Activated CD8-positive, alpha-beta memory T cell treated with anti-CD3 and anti-CD28 coated beads for 4 hours (primary cell): ENCODE data around the gene ZNF593.

ENCODE experiments used
- DNase-seq, 2 donors: peaks; one replicate each; pipeline ENCODE4 v3.0.0-alpha.2; 2020; ENCODE audit warnings: low read depth in 2 of 2

Gene ZNF593

DNA sequence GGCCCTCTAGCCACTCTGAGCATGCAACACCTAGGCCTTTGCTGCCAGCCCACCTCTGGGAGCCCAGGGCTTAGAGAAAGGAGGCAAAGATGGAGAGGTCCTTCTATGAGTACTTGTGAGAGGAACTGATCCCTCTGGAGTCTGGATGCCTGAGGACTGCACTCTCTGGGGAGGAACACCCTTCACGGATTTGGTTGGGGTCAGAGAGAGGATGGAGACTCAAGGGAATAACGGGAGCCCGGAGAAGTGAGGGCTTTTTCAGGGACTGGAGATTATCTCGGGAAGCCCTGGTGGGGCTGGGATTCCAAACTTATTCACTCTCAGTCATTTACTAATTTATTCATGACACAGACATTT is 532 bp upstream of the ZNF593 start:
- DNase-seq: no peak

DNA sequence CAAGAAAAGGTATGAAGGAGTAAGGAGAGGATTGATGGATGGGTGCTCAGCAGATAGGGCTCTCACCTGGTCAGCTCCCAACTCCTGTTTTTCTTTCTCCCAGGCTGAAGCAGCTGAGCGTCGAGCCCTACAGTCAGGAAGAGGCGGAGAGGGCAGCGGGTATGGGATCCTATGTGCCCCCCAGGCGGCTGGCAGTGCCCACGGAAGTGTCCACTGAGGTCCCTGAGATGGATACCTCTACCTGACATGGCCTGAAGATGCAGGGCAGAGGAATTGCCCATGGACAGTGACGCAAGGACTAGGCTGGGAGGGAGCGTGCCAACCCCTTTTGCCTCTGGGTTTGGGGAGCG is 739 bp downstream of the ZNF593 start:
- DNase-seq: no peak

DNA sequence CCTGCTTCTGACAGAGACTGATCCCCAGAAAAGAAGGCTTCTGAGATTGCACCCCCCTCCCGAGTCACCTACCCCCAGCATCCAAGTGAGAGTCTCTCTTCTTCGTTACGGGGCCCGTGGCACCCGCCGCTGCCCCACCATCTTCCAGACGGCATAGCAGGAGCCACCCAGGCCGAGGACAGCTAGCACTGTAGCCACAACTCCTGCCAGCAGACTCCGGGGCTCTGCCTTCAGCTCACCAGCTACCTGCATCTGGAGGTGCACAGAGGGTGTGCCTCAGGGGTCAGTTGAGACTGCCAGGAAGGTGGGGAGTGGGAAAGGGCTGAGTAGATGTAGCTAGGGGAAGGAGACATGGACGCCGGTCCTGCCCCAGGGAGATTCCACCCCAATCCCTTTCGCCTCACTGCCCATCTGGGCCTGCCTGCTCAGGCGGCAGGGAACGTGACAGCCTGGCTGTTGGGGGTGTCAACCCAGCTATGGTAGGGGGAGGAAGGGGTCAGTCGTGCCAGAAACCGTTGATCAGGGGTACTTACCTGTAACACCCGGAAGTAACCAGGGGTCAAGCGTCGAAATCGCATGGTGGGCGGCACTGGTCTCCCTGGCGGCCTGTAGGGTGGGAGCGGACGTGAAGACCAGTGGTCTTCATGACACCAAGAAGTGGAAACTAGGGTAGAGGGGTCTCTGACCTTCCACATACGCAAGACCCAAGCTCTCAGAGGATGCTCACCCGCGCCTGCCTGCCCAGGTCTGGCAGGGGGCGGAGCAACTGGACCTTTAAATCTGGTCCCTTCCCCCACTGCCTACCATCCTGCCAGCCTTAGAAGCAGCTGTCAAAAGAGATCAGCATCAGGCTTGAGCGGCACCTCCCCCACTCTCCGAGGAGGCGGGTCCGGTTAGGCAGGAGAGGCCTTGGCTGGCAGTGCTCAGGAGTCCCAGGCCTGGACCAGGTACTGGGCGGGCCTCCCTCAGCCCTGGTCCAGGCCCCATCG is 1.7 kb downstream of the ZNF593 start, which contains the start of gene ZNF593OS:
Gene ZNF593OS, minus strand, starts transcription at position 749 of the 989 bp plus-strand sequence. Its CDS starts 171 bp downstream, at position 578.
- DNase-seq: no peak

DNA sequence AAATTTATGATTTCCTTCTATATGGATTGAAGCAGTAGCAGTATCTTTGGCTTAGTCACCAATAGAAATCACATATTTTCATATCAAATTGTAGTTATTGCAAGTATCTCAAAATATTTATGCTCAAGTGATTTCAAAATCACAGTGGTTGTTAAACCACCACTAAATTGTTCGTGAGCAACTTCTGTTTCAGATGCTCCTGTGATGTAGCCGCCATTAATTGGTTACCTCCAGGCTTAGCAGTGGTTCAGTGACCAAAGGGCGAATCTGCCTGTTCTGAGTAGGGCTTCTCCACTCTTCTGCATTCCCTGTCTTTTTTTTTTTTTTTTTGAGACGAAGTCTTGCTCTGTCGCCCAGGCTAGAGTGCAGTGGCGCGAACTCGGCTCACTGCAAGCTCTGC is 5.6 kb downstream of the ZNF593 start:
- DNase-seq: no peak

DNA sequence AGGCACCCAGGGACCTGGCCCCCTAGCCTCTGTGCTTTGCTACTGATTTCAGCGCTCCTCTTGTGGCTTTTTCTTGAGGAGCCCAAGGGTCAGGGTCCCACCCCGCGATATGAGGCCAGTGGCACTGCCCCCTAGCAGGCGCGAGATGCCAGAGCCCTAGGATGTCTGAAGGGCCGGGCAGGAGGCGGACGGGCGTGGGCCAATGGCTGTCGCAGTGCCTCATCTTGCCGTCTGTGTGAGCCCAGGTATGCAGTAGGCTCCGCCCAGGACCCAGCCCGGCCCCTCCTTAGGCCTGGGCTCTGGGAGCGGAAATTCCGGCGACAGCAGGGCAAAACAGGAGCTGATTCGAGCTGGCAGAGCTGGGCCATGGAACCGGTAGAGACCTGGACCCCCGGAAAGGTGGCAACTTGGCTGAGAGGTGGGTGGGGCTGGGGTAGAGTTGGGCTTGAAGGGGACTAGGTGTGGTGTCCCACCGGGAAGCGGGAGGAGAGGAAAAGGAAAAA is 7.5 kb downstream of the ZNF593 start, which contains the start of gene CNKSR1:
Gene CNKSR1, plus strand, starts transcription at position 310 of the 503 bp plus-strand sequence. Its CDS starts 57 bp downstream, at position 367.
- no peak for DNase-seq

DNA sequence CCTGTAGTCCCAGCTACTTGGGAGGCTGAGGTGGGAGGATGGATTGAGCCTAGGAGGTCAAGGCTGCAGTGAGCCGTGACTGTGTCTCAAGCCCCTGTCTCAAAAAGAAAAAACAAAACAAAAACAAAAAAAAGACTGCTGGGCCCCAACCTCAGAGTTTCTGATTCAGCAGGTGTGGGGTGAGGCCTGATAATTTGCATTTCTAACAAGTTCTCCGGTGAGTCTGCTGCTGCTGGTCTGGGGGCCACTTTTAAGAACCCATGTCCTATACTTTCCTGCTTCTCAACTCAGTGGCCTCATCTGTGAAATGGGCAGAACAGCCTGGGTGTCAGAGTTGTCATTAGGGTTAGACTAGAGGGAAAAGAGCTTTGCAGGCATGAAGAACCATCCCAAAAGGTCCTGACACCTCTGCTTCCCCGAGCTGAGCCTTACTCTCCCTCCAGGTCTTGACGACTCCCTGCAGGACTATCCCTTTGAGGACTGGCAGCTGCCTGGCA is 10.3 kb downstream of the ZNF593 start:
- DNase-seq: no peak

DNA sequence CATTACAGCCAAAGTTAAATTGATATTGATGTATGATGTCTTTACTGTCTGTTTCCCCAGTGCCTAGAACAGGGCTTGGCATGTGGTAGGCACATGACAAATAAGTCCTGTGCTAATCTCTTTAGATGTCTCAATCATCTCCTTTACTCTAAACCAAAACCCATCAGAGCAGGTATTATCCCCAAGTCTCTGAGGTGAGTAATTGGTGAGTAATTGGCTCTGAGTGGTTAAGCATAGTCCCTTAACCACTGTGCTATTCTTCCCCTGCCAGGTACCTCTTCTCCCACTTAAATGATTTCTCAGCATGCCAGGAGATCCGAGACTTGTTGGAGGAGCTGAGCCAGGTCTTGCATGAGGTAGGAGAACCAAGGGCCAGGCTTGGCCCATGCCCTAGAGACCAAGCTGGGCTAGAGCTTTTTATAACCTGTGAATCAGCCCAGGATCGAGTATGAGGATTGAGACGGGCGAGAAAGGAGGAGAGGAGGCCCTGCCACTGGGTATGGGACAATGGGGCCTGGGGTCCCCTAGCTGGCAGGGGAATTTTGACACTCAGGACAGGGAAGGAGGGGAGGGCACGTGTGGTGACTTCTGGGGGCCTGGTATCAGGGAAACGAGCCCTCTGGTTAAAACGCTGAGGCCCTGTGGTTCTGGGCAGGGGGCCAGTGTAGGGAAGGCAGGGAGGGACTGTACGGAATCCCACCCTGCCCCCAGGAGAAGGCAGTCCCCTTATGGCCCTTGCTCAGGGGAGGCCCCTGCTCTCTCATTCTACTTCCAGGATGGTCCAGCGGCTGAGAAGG is 12.1 kb downstream of the ZNF593 start:
- DNase-seq: no peak

DNA sequence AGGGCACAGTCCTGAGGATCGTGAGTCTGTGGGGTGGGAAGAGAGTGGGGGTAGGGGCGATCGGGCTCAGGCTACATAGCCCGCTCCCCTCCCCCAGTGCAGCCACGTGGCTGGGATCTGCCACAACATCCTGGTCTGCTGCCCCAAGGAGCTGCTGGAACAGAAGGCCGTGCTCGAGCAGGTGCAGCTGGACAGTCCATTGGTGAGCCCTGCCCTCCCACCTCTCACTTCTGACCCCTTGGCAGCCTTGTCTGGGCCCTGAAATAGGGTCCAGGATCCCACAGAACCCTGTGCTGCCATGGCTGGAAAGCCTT is 12.6 kb downstream of the ZNF593 start:
- DNase-seq: no peak

DNA sequence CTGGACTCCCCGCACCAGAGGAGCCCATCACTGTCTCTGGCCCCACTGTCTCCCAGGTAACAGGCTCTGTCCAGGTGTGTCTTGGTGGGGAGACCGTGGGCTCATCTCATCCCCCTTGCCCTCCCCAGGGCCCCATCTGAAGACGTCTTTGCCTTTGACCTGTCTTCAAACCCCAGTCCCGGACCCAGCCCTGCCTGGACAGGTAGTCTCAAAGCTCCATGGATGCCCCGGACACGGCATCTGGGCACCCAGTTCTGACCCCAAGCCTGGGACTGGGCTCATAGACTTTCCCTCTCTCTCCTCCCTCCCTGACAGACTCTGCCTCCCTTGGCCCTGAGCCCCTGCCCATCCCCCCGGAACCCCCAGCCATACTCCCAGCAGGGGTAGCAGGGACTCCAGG is 14.4 kb downstream of the ZNF593 start:
- DNase-seq: no peak

DNA sequence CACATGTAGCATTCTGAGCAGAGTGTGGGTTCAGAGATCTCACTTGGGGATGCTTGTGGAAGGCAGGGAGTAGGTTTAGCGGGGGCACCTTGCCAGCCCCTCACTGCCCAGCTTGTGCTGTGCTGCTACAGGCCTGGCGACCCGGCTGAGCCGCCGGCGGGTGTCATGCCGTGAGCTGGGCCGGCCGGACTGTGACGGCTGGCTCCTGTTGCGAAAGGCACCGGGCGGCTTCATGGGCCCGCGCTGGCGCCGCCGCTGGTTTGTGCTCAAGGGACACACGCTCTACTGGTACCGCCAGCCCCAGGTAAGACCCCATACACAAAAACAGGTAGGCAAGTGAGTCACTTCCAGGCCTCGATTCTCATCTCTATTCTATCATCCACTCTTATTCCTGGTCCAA is 15.2 kb downstream of the ZNF593 start:
- DNase-seq: no peak

DNA sequence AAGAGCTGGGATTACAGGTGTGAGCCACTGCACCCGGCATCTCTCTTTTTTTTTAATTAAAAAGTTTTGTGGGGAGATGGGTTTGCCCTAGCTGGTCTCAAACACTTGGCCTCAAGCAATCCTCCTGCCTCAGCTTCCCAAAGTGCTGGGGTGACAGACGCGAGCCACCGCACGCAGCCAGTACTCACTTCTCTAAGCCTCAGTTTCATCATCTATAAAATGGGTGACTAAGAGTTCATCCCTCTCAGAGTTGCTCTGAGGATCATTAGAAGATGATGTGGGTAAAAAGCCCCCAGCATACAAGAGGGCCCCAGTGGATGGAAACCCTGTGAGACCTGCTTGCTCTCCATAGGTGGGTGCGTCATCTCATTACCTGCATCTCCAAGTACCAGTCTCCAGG is 18.2 kb downstream of the ZNF593 start:
- no peak for DNase-seq

DNA sequence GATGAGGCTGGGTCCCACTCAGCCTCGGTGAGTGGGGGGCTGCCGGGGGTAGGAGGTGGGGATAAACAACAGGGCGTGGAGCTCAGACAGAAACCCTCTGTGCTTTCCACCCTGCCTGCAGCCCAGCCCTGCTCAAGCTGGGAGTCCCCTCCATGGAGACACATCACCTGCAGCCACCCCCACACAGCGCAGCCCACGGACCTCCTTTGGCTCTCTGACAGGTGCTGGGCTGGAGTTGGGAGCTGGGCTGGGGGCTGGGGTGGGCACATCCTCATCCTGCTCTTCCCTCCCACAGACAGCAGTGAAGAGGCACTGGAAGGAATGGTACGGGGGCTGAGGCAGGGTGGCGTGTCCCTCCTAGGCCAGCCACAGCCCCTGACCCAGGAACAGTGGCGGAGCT is 18.8 kb downstream of the ZNF593 start:
- no peak for DNase-seq

DNA sequence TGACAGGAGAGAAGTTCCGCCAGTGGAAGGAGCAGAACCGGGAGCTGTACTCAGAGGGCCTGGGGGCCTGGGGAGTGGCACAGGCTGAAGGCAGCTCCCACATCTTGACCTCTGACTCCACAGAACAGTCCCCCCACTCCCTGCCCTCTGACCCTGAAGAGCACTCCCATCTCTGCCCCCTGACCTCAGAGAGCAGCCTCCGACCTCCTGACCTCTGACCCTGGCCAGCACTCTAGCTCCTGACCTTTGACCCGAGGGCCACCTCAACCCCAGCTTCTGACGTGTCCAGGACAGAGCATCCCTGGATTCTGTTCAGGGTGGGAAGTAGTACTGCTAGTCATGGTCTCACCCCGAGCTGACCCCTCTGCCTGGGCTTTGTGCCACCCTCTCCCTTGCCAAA is 19.6 kb downstream of the ZNF593 start:
- DNase-seq: no peak

DNA sequence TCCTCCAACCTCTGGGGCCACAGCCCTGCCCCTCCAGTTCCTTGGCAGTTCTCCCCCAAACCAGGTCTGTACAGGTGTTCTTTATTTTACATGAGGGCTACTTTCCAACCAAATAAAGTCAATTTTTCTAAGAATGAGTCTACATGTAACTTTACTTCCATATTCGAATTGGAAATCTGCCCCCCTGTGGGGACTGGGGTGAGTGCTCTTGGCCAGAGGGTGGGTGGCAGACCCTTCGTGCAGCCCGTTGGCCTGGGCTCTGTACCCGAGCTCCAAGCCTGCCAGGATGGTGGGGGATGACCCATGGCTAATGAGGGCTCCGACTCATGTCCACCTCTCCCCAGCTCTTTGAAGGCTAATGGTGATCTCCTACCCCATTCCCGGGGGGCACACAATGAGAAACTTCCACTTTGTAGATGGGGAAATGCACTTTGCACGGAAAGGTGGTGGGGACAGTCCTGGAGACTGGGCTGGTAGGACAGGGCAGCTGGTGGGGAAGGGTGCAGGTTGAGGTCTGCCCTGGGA is 20.1 kb downstream of the ZNF593 start:
- no peak for DNase-seq

DNA sequence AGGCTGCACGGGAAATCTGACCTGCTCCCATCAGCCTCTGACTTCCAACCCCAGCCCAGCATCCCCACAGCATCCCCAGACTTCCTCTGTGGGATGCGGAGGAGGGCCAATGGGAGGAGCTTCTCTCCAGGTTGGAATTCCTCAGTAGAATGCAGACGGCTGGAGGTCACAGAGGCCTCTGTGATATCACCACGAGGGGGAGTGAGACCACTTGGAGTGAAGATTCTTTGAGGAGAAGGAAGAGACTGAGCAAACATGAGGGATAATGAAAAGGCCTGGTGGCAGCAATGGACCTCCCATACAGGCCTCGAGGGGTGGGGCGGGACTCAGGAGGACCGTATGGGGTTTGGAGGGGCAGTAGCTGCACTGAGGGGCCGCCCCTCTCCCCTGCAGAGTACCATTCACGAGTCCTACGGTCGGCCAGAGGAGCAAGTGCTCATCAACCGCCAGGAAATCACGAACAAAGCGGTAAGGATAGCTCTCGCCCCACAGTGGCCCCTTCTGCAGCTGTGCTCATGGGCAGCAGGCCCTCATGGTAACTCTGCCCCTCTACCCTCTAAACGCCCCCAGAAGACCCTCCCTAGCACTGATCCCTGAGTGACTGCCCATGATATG is 20.8 kb downstream of the ZNF593 start, which contains the start of gene CATSPER4:
Gene CATSPER4, plus strand, starts transcription at position 230 of the 615 bp plus-strand sequence. Its CDS starts 26 bp downstream, at position 256.
- no peak for DNase-seq

DNA sequence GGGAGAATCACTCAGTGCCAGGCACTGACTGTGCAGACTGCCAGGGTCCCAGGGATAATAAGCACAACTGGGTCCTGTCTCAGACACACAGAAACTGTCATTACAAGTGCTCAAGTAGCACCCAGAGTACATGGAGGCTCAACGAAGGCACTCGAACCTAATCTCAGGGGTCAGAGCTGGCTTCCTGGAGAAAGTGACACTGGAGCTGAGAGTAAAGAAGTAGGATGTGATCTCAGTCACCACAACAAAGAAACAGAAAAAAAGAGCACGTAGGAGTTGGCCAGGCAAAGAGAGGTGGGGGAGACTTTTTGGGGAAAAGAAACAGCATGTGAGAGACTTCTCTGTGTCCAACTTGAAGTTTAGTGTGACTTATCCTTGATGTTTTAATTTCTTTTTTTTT is 22.0 kb downstream of the ZNF593 start:
- DNase-seq: no peak

DNA sequence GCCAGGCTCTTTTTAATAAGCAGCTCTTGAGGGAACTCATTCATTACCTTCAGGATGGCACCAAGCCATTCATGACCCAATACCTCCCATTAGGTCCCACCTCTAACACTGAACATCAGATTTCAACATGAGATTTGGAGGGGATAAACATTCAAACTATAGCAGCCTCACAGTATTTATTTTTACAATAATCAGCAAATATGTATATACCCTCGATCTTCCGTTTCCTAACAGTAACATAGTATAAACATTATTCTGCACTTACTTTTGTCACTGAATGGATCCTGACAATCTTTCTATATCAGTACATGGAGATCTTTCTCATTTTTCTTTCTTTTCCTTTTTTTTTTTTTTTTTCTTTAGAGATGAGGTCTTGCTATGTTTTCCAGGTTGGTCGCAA is 26.1 kb downstream of the ZNF593 start:
- DNase-seq: no peak

DNA sequence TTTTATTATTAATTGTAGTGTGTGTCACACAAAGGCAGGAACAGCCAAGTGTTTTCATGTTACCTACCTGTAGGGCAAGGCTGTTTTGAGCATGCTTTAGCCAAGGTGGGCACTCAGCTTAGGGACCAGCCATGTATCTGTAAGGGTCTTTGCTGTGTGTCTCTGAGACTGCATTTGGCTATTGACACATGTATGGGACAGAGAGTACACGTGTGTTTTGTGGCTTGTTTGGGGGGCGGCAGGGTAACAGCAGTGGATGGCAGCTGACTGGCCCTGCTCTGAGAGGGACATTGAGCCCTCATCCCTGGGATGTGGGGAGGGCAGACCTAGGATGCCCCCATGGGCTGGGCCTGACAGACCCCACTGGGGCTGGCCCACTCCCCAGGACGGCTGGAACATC is 27.6 kb downstream of the ZNF593 start:
- DNase-seq: no peak

DNA sequence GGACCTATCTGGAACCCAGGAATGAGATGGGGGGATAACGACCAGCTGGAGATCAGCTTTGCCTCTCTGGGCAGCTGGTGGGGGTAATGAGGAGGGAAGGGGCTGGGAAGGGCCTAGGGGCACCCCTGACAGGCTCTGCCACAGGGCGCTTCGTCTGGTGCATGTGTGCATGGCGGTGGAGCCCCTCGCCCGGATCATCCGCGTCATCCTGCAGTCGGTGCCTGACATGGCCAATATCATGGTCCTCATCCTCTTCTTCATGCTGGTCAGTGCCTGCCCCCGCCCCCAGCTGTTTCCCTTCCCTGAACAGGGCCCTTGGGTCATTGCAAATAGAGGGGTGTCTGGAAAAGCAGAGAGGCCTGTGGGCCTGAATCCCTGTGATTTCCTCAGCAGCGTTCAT is 28.1 kb downstream of the ZNF593 start:
- no peak for DNase-seq

DNA sequence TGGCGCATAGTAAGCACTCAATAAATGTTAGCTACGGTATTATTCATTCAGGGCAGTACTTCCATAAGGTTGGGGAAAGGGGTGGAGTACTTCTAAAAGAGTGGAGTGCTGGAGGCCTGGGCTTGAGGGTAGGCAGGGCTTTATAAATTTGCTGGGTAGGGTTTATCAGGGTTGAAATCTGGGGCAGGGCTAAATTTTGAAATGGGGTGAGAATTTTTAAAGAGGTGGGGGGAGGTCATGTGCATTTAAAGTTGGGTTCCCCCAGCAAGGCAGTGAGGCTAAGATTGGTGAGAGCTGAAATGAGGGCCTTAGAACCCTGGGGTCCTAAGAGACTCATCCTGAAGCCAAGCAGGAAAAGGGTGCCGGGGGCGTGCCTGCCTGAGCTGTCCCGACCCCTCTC is 30.7 kb downstream of the ZNF593 start:
- no peak for DNase-seq

DNA sequence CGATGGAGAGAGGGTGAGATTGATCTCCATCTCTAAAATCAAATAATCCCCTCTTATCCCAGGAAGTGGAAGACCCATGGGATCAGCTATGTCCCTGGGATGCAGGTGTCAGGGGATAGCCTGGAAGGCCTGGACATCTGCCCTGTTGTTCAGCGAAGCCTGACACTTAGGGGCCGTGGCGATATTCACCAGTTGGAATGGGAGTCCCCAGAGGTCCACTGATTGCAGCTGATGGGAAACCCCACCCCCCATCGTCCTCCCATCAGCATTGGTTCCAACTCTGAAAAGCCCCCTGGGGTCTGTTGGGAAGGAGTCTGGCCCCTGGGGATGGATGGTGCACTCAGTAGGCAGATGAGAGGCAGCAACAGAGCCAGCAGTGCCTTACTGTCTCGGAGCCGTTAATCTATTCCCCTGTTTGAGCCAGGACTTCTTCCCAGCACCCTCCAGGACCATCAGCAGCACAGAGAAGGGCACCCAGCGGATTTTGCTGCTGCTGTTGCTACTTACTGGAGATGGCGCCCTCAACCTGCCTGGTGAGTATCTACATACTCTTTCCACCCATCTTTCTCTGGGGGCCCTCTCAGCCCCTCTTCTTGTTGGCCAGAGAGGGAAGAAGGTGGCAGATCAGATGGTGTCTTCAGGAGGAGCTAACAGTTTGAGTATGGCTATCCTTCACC is 34.1 kb downstream of the ZNF593 start:
- no peak for DNase-seq
